Coronary artery (tissue), 2 donors: ENCODE data around the gene NDUFS6.

Source experiments
- DNase-seq: peaks from one replicate; pipeline ENCODE4 v3.0.0-alpha.2; 2017; ENCODE audit warnings: low spot score
- H3K27ac ChIP-seq, 2 donors: fragments of 200-600 bp; sonication (generic); one replicate each; pipeline ENCODE4 v1.5.1; 2016 to 2019
- H3K4me3 ChIP-seq: fragments of 200-600 bp; sonication (generic); 2 replicates; pipeline ENCODE4 v1.5.1; 2016; ENCODE audit warnings: mild to moderate bottlenecking, moderate library complexity
- CTCF ChIP-seq: fragments of 200-600 bp; sonication (generic); IDR thresholded peaks from one replicate; pipeline ENCODE4 v1.5.1; 2019; ENCODE audit warnings: antibody characterized with exemption

The NDUFS6 gene

GRCh38 chr5:1801222-1801966 is at the start of gene NDUFS6:
Gene NDUFS6, plus strand, starts transcription at chr5:1801407. Its CDS starts 11 bp downstream, at chr5:1801418.
- H3K4me3 ChIP-seq: peak within 1 kb of the TSS; percentile 91
- H3K27ac ChIP-seq: peak within 1 kb of the TSS; percentile 68 to 88
- no peak for TF ChIP-seq CTCF
- DNase-seq: peak; percentile 78

- no peak overlapping the region for H3K27ac ChIP-seq
- H3K4me3 ChIP-seq: no peak overlapping the region
- DNase-seq: peak; percentile 59
- TF ChIP-seq CTCF: no peak
Observed at GRCh38 chr5:1751864-1752822, 49.1 kb upstream of the NDUFS6 start.

- Histone ChIP-seq H3K27ac (no peak overlapping the region), H3K4me3 (no peak overlapping the region)
- peak; percentile 62 for DNase-seq
- TF ChIP-seq CTCF: no peak
Observed at GRCh38 chr5:1752881-1753280, 48.3 kb upstream of the NDUFS6 start.

GRCh38 chr5:1753490-1753889 is 47.7 kb upstream of the NDUFS6 start:
- Histone ChIP-seq H3K27ac (no peak overlapping the region), H3K4me3 (no peak overlapping the region)
- DNase-seq: peak; percentile 38
- TF ChIP-seq CTCF: no peak

GRCh38 chr5:1754531-1755220 is 46.5 kb upstream of the NDUFS6 start:
- peak; percentile 45 for DNase-seq
- TF ChIP-seq CTCF: no peak
- no peak overlapping the region for H3K27ac ChIP-seq
- no peak overlapping the region for H3K4me3 ChIP-seq

GRCh38 chr5:1755321-1755949 is 45.8 kb upstream of the NDUFS6 start:
- no peak for TF ChIP-seq CTCF
- Histone ChIP-seq H3K4me3 (no peak overlapping the region), H3K27ac (no peak overlapping the region)
- peak; percentile 40 for DNase-seq
